GM23338 (cell line): ENCODE results near the gene RADIL. TPM values are rescaled to one million over a fixed set of nuclear protein-coding genes. Genes with fewer than 3 reads are reported as not detected.

Source experiments
- ATAC-seq: fragments of 200-7000 bp; cut with Tn5 transposase; 3 replicates; pipeline ENCODE4 v1.9.1; 2020
- DNase-seq: peaks from one replicate; pipeline ENCODE4 v3.0.0-alpha.2; 2015; ENCODE audit warnings: low spot score
- H2AFZ ChIP-seq: fragments of 200-600 bp; sonication (generic); 2 replicates; pipeline ENCODE4 v1.8.0; 2016; ENCODE audit warnings: antibody characterized with exemption, mild to moderate bottlenecking, moderate library complexity
- H3F3A ChIP-seq: fragments of 200-600 bp; sonication (generic); replicated peaks from 2 replicates; pipeline ENCODE4 v1.8.0; 2017; ENCODE audit warnings: antibody characterized with exemption, mixed run types, low read depth
- H3K27ac ChIP-seq: fragments of 200-600 bp; sonication (generic); 2 replicates; pipeline ENCODE4 v1.6.1; 2016; ENCODE audit warnings: low read depth
- H3K27me3 ChIP-seq: fragments of 200-600 bp; sonication (generic); 2 replicates; pipeline ENCODE4 v1.8.0; 2016; ENCODE audit warnings: mild to moderate bottlenecking, mixed run types, moderate library complexity; ENCODE audit not compliant: insufficient read depth
- H3K36me3 ChIP-seq: fragments of 200-600 bp; sonication (generic); 2 replicates; pipeline ENCODE4 v1.8.0; 2016; ENCODE audit warnings: mild to moderate bottlenecking; ENCODE audit not compliant: insufficient read depth
- H3K4me1 ChIP-seq: fragments of 200-600 bp; sonication (generic); 2 replicates; pipeline ENCODE4 v1.8.0; 2016; ENCODE audit warnings: mild to moderate bottlenecking, moderate library complexity; ENCODE audit not compliant: insufficient read depth
- H3K4me2 ChIP-seq: fragments of 200-600 bp; sonication (generic); 2 replicates; pipeline ENCODE4 v1.7.1; 2017; ENCODE audit warnings: mixed run types
- H3K4me3 ChIP-seq: fragments of 200-600 bp; sonication (generic); 2 replicates; pipeline ENCODE4 v1.6.1; 2016; ENCODE audit warnings: mixed run types
- H3K79me2 ChIP-seq: fragments of 200-600 bp; sonication (generic); replicated peaks from 2 replicates; pipeline ENCODE4 v1.8.0; 2017; ENCODE audit warnings: mild to moderate bottlenecking; ENCODE audit not compliant: insufficient read depth
- H3K9me2 ChIP-seq: fragments of 200-600 bp; sonication (generic); 2 replicates; pipeline ENCODE4 v1.8.0; 2017; ENCODE audit not compliant: insufficient read depth
- H4K20me1 ChIP-seq: fragments of 200-600 bp; sonication (generic); replicated peaks from 2 replicates; pipeline ENCODE4 v1.8.0; 2017; ENCODE audit warnings: mild to moderate bottlenecking; ENCODE audit not compliant: insufficient read depth
- H3K27ac Mint-ChIP-seq: 2 replicates; pipeline ENCODE4 v1.8.0; 2020; ENCODE audit warnings: inconsistent platforms, mild to moderate bottlenecking, moderate library complexity, mixed read lengths
- H3K27me3 Mint-ChIP-seq: 3 replicates; pipeline ENCODE4 v1.8.0; 2022; ENCODE audit warnings: low read depth, mild to moderate bottlenecking, moderate library complexity, mixed read lengths, inconsistent platforms; ENCODE audit not compliant: insufficient read depth, poor library complexity
- H3K36me3 Mint-ChIP-seq: 3 replicates; pipeline ENCODE4 v1.8.0; 2021; ENCODE audit warnings: low read depth, mild to moderate bottlenecking, inconsistent platforms, moderate library complexity, mixed read lengths
- H3K4me1 Mint-ChIP-seq: 3 replicates; pipeline ENCODE4 v1.8.0; 2020; ENCODE audit warnings: mild to moderate bottlenecking, inconsistent platforms, mixed read lengths
- H3K4me3 Mint-ChIP-seq: 3 replicates; pipeline ENCODE4 v1.8.0; 2021; ENCODE audit warnings: moderate library complexity, mild to moderate bottlenecking, inconsistent platforms, mixed read lengths
- H3K9me3 Mint-ChIP-seq: 3 replicates; pipeline ENCODE4 v1.8.0; 2020; ENCODE audit warnings: moderate library complexity, mild to moderate bottlenecking, inconsistent platforms, mixed read lengths
- CREB1 ChIP-seq: fragments of 250-450 bp; sonication (Bioruptor Pico); IDR thresholded peaks from 2 replicates; pipeline ENCODE4 v1.5.0; 2020; ENCODE audit warnings: low read depth, mild to moderate bottlenecking, moderate library complexity
- EZH2phosphoT487 ChIP-seq: fragments of 200-600 bp; sonication (generic); IDR thresholded peaks from one replicate; pipeline ENCODE4 v1.8.1; 2018; ENCODE audit warnings: antibody characterized with exemption; ENCODE audit not compliant: unreplicated experiment
- POLR2AphosphoS5 ChIP-seq: IDR thresholded peaks from 2 replicates; pipeline ENCODE4 v1.6.1; 2016; ENCODE audit warnings: antibody characterized with exemption, low read depth
- ZNF114 ChIP-seq: fragments of 250-450 bp; sonication (Bioruptor Pico); IDR thresholded peaks from 2 replicates; pipeline ENCODE4 v1.5.0; 2020; ENCODE audit warnings: mild to moderate bottlenecking, moderate library complexity
- ZNF331 ChIP-seq: fragments of 250-450 bp; sonication (Bioruptor Pico); IDR thresholded peaks from 2 replicates; pipeline ENCODE4 v1.5.0; 2020; ENCODE audit warnings: low read depth, mild to moderate bottlenecking, moderate library complexity
- polyA plus RNA-seq: library from polyadenylated mRNA; unstranded; fragments of >200 nt; fragmentation: Nextera tagmentation; extraction: Ambion mirVana; gene quantifications from 2 replicates; pipeline ENCODE4 v1.2.1, GENCODE V29; 2016
- total RNA-seq: library from RNA; depleted of rRNA; stranded (reverse); fragments of >200 nt; shearing (Covaris generic); gene quantifications from 2 replicates; pipeline ENCODE4 v1.2.3, GENCODE V29; 2014
- TF ChIP-seq, protein P1 (sequence below): fragments of 250-450 bp; sonication (Bioruptor Pico); IDR thresholded peaks from 2 replicates; pipeline ENCODE4 v1.5.0; 2020; ENCODE audit warnings: mild to moderate bottlenecking, moderate library complexity
- TF ChIP-seq, protein P2 (sequence below), 2 experiments: fragments of 200-600 bp in 1 of 2; sonication (generic) in 1 of 2; conservative IDR thresholded peaks; 2 replicates each; pipeline versions ENCODE4 v1.5.1 to v1.6.1; 2016 to 2017; ENCODE audit warnings: antibody characterized with exemption in 2 of 2, low read depth in 2 of 2, mild to moderate bottlenecking in 2 of 2, moderate library complexity in 1 of 2
- TF ChIP-seq, protein P3 (sequence below): IDR thresholded peaks from 2 replicates; pipeline ENCODE4 v1.6.1; 2016; ENCODE audit warnings: antibody characterized with exemption

The RADIL gene
- total and polyA plus RNA-seq, 2 experiments from 2014 or later, result 4.3 to 9.8 TPM

DNA sequence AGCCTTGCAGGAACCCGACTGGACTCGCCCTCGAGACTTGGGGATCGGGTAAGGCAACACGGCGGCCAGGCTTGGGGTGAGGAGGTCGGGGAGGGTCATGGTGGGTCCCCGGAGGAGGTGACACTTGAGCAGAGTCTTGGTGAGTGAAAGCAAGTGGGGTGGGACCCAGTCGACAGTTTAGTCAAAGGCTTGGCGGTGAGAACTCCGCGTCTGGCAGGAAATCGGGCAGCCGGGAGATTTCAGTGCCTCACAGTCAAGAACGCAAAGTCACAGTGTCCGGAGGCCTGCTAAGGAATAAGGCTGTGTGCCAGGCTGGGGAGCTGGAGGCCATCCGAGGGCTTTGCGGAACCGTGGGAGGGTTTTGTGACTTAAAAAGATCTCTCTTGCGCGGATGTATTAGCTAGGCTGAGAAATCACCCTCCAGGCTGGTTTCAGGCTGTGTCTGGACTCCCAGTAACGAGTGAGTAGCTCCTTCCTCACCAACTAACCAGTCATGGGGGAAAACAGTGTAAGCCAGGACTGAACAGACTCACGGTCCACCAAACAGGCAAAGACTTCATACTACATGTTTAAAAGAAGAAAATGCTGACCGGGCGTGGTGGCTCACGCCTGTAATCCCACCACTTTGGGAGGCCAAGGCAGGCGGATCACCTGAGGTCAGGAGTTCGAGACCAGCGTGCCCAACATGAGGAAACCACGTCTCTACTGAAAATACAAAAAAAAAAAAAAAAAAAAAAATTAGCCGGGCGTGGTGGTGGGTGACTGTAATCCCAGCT, 107.5 kb downstream of the RADIL start (continued):
- TF ChIP-seq, protein P1, sequence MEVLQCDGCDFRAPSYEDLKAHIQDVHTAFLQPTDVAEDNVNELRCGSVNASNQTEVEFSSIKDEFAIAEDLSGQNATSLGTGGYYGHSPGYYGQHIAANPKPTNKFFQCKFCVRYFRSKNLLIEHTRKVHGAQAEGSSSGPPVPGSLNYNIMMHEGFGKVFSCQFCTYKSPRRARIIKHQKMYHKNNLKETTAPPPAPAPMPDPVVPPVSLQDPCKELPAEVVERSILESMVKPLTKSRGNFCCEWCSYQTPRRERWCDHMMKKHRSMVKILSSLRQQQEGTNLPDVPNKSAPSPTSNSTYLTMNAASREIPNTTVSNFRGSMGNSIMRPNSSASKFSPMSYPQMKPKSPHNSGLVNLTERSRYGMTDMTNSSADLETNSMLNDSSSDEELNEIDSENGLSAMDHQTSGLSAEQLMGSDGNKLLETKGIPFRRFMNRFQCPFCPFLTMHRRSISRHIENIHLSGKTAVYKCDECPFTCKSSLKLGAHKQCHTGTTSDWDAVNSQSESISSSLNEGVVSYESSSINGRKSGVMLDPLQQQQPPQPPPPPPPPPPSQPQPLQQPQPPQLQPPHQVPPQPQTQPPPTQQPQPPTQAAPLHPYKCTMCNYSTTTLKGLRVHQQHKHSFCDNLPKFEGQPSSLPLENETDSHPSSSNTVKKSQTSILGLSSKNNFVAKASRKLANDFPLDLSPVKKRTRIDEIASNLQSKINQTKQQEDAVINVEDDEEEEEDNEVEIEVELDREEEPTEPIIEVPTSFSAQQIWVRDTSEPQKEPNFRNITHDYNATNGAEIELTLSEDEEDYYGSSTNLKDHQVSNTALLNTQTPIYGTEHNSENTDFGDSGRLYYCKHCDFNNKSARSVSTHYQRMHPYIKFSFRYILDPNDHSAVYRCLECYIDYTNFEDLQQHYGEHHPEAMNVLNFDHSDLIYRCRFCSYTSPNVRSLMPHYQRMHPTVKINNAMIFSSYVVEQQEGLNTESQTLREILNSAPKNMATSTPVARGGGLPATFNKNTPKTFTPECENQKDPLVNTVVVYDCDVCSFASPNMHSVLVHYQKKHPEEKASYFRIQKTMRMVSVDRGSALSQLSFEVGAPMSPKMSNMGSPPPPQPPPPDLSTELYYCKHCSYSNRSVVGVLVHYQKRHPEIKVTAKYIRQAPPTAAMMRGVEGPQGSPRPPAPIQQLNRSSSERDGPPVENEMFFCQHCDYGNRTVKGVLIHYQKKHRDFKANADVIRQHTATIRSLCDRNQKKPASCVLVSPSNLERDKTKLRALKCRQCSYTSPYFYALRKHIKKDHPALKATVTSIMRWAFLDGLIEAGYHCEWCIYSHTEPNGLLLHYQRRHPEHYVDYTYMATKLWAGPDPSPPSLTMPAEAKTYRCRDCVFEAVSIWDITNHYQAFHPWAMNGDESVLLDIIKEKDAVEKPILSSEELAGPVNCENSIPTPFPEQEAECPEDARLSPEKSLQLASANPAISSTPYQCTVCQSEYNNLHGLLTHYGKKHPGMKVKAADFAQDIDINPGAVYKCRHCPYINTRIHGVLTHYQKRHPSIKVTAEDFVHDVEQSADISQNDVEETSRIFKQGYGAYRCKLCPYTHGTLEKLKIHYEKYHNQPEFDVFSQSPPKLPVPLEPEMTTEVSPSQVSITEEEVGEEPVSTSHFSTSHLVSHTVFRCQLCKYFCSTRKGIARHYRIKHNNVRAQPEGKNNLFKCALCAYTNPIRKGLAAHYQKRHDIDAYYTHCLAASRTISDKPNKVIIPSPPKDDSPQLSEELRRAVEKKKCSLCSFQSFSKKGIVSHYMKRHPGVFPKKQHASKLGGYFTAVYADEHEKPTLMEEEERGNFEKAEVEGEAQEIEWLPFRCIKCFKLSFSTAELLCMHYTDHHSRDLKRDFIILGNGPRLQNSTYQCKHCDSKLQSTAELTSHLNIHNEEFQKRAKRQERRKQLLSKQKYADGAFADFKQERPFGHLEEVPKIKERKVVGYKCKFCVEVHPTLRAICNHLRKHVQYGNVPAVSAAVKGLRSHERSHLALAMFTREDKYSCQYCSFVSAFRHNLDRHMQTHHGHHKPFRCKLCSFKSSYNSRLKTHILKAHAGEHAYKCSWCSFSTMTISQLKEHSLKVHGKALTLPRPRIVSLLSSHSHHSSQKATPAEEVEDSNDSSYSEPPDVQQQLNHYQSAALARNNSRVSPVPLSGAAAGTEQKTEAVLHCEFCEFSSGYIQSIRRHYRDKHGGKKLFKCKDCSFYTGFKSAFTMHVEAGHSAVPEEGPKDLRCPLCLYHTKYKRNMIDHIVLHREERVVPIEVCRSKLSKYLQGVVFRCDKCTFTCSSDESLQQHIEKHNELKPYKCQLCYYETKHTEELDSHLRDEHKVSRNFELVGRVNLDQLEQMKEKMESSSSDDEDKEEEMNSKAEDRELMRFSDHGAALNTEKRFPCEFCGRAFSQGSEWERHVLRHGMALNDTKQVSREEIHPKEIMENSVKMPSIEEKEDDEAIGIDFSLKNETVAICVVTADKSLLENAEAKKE, result no peak
- no peak for TF ChIP-seq POLR2AphosphoS5
- TF ChIP-seq EZH2phosphoT487, result no peak
- TF ChIP-seq, protein P2, sequence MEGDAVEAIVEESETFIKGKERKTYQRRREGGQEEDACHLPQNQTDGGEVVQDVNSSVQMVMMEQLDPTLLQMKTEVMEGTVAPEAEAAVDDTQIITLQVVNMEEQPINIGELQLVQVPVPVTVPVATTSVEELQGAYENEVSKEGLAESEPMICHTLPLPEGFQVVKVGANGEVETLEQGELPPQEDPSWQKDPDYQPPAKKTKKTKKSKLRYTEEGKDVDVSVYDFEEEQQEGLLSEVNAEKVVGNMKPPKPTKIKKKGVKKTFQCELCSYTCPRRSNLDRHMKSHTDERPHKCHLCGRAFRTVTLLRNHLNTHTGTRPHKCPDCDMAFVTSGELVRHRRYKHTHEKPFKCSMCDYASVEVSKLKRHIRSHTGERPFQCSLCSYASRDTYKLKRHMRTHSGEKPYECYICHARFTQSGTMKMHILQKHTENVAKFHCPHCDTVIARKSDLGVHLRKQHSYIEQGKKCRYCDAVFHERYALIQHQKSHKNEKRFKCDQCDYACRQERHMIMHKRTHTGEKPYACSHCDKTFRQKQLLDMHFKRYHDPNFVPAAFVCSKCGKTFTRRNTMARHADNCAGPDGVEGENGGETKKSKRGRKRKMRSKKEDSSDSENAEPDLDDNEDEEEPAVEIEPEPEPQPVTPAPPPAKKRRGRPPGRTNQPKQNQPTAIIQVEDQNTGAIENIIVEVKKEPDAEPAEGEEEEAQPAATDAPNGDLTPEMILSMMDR (conservative IDR thresholded peaks at IDR 0.05; ENCODE audit: low read depth in 2 of 2), result no peak

DNA sequence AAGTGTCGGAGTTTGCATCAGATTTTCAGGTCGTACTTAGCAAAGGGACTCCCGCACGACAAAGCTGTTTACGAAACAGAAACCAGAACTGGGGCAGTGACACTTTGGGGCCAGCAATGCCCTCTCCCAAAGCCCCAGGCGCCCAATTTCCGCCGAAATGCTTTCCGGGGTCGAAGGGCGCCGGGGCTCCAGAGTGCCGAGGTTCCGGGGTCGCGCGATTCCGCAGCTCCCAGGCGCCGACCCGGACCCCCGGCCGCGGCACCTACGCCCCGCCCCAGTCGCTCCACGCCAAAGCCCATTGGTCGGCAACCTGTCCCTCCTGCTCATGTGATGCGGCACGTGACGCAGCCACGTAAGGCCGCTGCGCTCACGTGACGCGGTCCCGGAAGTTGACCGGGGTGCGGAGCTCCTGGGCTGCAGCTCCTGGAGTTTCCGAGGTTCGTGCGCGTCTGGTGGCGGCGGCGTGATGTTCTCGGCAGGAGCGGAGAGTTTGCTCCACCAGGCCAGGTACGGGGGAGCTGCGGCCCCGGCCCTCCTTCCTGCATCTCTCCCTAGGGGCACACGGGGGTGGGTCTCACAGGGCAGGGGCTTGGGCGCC, 108.2 kb downstream of the RADIL start, which contains the start of gene AP5Z1:
AP5Z1 (plus strand) TSS at position 374 of the 598 bp plus-strand sequence; CDS start at position 467, 93 bp downstream.
- Histone ChIP-seq H3K4me2 (peak within 1 kb of the TSS; percentile 93), H3F3A (no peaks in the 10 kb centered on the region), H3K27me3 (no peaks in the 10 kb centered on the region), H3K9me2 (no peaks in the 10 kb centered on the region), H2AFZ (peak within 1 kb of the TSS; percentile 91; the same call in 1 of the 2 replicates), H4K20me1 (no peaks in the 10 kb centered on the region; the same call in 1 of the 2 replicates), H3K27ac (peak within 1 kb of the TSS; percentile 93), H3K4me3 (peak within 1 kb of the TSS; percentile 95), H3K79me2 (peaks cover 34% of the 10 kb centered on the region), H3K4me1 (peaks cover 5% of the 10 kb centered on the region; the same call in 1 of the 2 replicates), H3K36me3 (no peaks in the 10 kb centered on the region)
- Mint-ChIP-seq H3K4me1 (peaks cover 9% of the 10 kb centered on the region; the same call in 2 of the 3 replicates), H3K9me3 (no peaks in the 10 kb centered on the region; the same call in 2 of the 3 replicates), H3K4me3 (peak within 1 kb of the TSS; percentile 98), H3K27ac (peak within 1 kb of the TSS; percentile 97), H3K27me3 (peaks cover 11% of the 10 kb centered on the region), H3K36me3 (no peaks in the 10 kb centered on the region)
- peak; percentile 98 for DNase-seq
- peak; percentile 98 for ATAC-seq
- TF ChIP-seq ZNF114 (CRISPR knock-in tag), result no peak
- TF ChIP-seq POLR2AphosphoS5, result peak; percentile 74
- TF ChIP-seq, protein P3, sequence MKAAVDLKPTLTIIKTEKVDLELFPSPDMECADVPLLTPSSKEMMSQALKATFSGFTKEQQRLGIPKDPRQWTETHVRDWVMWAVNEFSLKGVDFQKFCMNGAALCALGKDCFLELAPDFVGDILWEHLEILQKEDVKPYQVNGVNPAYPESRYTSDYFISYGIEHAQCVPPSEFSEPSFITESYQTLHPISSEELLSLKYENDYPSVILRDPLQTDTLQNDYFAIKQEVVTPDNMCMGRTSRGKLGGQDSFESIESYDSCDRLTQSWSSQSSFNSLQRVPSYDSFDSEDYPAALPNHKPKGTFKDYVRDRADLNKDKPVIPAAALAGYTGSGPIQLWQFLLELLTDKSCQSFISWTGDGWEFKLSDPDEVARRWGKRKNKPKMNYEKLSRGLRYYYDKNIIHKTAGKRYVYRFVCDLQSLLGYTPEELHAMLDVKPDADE, result peak; percentile 66
- peak; percentile 94 for TF ChIP-seq CREB1 (CRISPR knock-in tag)
- TF ChIP-seq ZNF331 (CRISPR knock-in tag), result no peak
